AG04450 (cell line): ENCODE data around the gene SPN. TPM values are rescaled to one million over a fixed set of nuclear protein-coding genes. Genes with fewer than 3 reads are reported as not detected.
"Not testable (repeated sequence)": the region's sequence is repeated elsewhere in the genome, so short reads cannot be mapped to it uniquely, and the experiment has no call there.

Experiments used
- CTCF ChIA-PET: fragments of 300-600, 350-600 bp; formaldehyde crosslinking; extraction: SDS; loops from one replicate; lab custom pipeline; 2022; ENCODE audit warnings: antibody characterized with exemption, inconsistent platforms; lab: Charles Lee
- POLR2A ChIA-PET: fragments of 350-600 bp; formaldehyde crosslinking; extraction: SDS; loops from one replicate; lab custom pipeline; 2021; ENCODE audit warnings: antibody characterized with exemption, inconsistent platforms; lab: Yijun Ruan, JAX
- DNase-seq: peaks from one replicate; pipeline ENCODE4 v3.0.0-alpha.2; 2011; ENCODE audit warnings: low read depth, low spot score
- H3K27ac ChIP-seq: one replicate; pipeline ENCODE4 v1.5.1; 2012; ENCODE audit warnings: low read depth, low read length, control low read depth
- H3K27me3 ChIP-seq: one replicate; pipeline ENCODE4 v1.6.0; 2012; ENCODE audit warnings: low read length; ENCODE audit not compliant: control insufficient read depth, insufficient read depth
- H3K4me3 ChIP-seq: 2 replicates; pipeline ENCODE4 v1.5.1; 2011; ENCODE audit warnings: mild to moderate bottlenecking, low read depth, low read length, control low read depth
- H3K9me3 ChIP-seq: 2 replicates; pipeline ENCODE4 v1.5.1; 2012; ENCODE audit warnings: low read length; ENCODE audit not compliant: control insufficient read depth, insufficient read depth
- CTCF ChIP-seq: IDR thresholded peaks from 2 replicates; pipeline ENCODE4 v1.5.1; 2011; ENCODE audit warnings: low read depth, low read length, control low read depth, inconsistent platforms
- polyA plus RNA-seq: library from polyadenylated mRNA; depleted of rRNA; stranded (reverse); fragments of >200 nt; gene quantifications from 2 replicates; pipeline ENCODE4 v1.2.3, GENCODE V29; 2011

Gene SPN
- polyA plus RNA-seq, 1 experiment = 0.04 TPM

- Histone ChIP-seq H3K27me3 (peaks cover 3% of the 10 kb centered on the region), H3K9me3 (peaks cover 2% of the 10 kb centered on the region; the same call in 1 of the 2 replicates), H3K4me3 (no peak overlapping the region), H3K27ac (no peak overlapping the region)
- POLR2A ChIA-PET = no interaction called here
- CTCF ChIA-PET = no interaction called here
- DNase-seq = no peak
- no peak for TF ChIP-seq CTCF
Measured at GRCh38 chr16:29705030-29705429, 42.0 kb downstream of the SPN start.

GRCh38 chr16:29707160-29707559 lies 44.1 kb downstream of the SPN start:
- H3K27ac ChIP-seq, DNase-seq, H3K9me3 ChIP-seq, H3K4me3 ChIP-seq, CTCF ChIA-PET, H3K27me3 ChIP-seq, POLR2A ChIA-PET: not testable (repeated sequence)

GRCh38 chr16:29708917-29709600 lies 46.0 kb downstream of the SPN start:
- Histone ChIP-seq H3K27ac (no peak overlapping the region), H3K4me3 (no peak overlapping the region), H3K27me3 (no peaks in the 10 kb centered on the region), H3K9me3 (no peaks in the 10 kb centered on the region)
- CTCF ChIA-PET = interaction anchor here (1.9 kb wide), 1 partner anchor 9 kb away, joined by 12 read pairs; no protein-coding TSS in a partner anchor
- DNase-seq = no peak
- TF ChIP-seq CTCF = no peak
- POLR2A ChIA-PET = no interaction called here

GRCh38 chr16:29709657-29710056 lies 46.6 kb downstream of the SPN start:
- H3K27me3 ChIP-seq, POLR2A ChIA-PET, H3K9me3 ChIP-seq, H3K27ac ChIP-seq, H3K4me3 ChIP-seq, DNase-seq: not testable (repeated sequence)
- CTCF ChIA-PET = interaction anchor here (0.9 to 1.9 kb wide), 2 partner anchors 9 to 18 kb away, joined by 3 to 12 read pairs; no protein-coding TSS in a partner anchor

- peak; percentile 71 for TF ChIP-seq CTCF
- CTCF ChIA-PET = interaction anchor here (0.6 to 1.9 kb wide), 4 partner anchors 10 to 447 kb away, joined by 3 to 12 read pairs (median 3); no protein-coding TSS in a partner anchor
- H3K9me3 ChIP-seq = no peaks in the 10 kb centered on the region
- POLR2A ChIA-PET = no interaction called here
- DNase-seq = peak; percentile 48
- no peak overlapping the region for H3K4me3 ChIP-seq
- peaks cover 2% of the 10 kb centered on the region for H3K27me3 ChIP-seq
- H3K27ac ChIP-seq = no peak overlapping the region
Measured at GRCh38 chr16:29710227-29711219, 47.5 kb downstream of the SPN start.
